ENCODE results near the gene GPATCH3. TPM values are rescaled to one million over a fixed set of nuclear protein-coding genes. Genes with fewer than 3 reads are reported as not detected.
A peak's percentile ranks its signal among the peaks of the same experiment; 100 is the strongest.
"Not testable (repeated sequence)": the region's sequence is repeated elsewhere in the genome, so short reads cannot be mapped to it uniquely, and the experiment has no call there.

GPATCH3 gene
- total RNA-seq: 19.9 and 20.4 TPM in 2 replicates
- long read RNA-seq, transcript GPATCH3-201 (7 exons, 2,123 nt): major isoform, 46 of 55 reads
- long read RNA-seq, partial matches to known transcripts: 0 of 55 reads
- long read RNA-seq, other reads (novel, unspliced or antisense): 9 of 55 reads

GRCh38 chr1:26900001-26900814 is at the start of gene GPATCH3:
GPATCH3 (minus strand) TSS chr1:26900467; CDS start chr1:26900442, 25 bp downstream.
- H3K27ac Mint-ChIP-seq (ENCODE audit: unreplicated experiment): peak within 1 kb of the TSS; percentile 95
- peaks cover 7% of the 10 kb centered on the region for H3K36me3 Mint-ChIP-seq (ENCODE audit: unreplicated experiment)
- DNase-seq (ENCODE audit: extremely low spot score, unreplicated experiment): peak; percentile 96
- H3K4me1 Mint-ChIP-seq (ENCODE audit: unreplicated experiment): peaks cover 24% of the 10 kb centered on the region
- TF ChIP-seq CTCF (IDR thresholded peaks at IDR 0.05): no peak
- H3K9me3 Mint-ChIP-seq (ENCODE audit: unreplicated experiment): no peaks in the 10 kb centered on the region
- H3K4me3 Mint-ChIP-seq (ENCODE audit: unreplicated experiment): peak within 1 kb of the TSS; percentile 97
- no peaks in the 10 kb centered on the region for H3K27me3 Mint-ChIP-seq (ENCODE audit: unreplicated experiment)

- Mint-ChIP-seq H3K4me3 (ENCODE audit: unreplicated experiment) (no peak overlapping the region), H3K4me1 (ENCODE audit: unreplicated experiment) (no peaks in the 10 kb centered on the region), H3K9me3 (ENCODE audit: unreplicated experiment) (no peaks in the 10 kb centered on the region), H3K27me3 (ENCODE audit: unreplicated experiment) (peaks cover 2% of the 10 kb centered on the region), H3K36me3 (ENCODE audit: unreplicated experiment) (peaks cover 16% of the 10 kb centered on the region), H3K27ac (ENCODE audit: unreplicated experiment) (no peak overlapping the region)
- TF ChIP-seq CTCF (IDR thresholded peaks at IDR 0.05): no peak
- no peak for DNase-seq (ENCODE audit: extremely low spot score, unreplicated experiment)
Observed at GRCh38 chr1:26949926-26950319, 49.7 kb upstream of the GPATCH3 start.

- H3K4me1 Mint-ChIP-seq (ENCODE audit: unreplicated experiment): no peaks in the 10 kb centered on the region
- H3K27me3 Mint-ChIP-seq (ENCODE audit: unreplicated experiment): peaks cover 2% of the 10 kb centered on the region
- no peak overlapping the region for H3K4me3 Mint-ChIP-seq (ENCODE audit: unreplicated experiment)
- H3K27ac Mint-ChIP-seq (ENCODE audit: unreplicated experiment): no peak overlapping the region
- peaks cover 17% of the 10 kb centered on the region for H3K36me3 Mint-ChIP-seq (ENCODE audit: unreplicated experiment)
- no peak for DNase-seq (ENCODE audit: extremely low spot score, unreplicated experiment)
- no peak for TF ChIP-seq CTCF (IDR thresholded peaks at IDR 0.05)
- no peaks in the 10 kb centered on the region for H3K9me3 Mint-ChIP-seq (ENCODE audit: unreplicated experiment)
Observed at GRCh38 chr1:26949266-26949925, 49.1 kb upstream of the GPATCH3 start.

GRCh38 chr1:26948725-26949057 is 48.4 kb upstream of the GPATCH3 start:
- H3K27me3 Mint-ChIP-seq (ENCODE audit: unreplicated experiment); H3K4me3 Mint-ChIP-seq (ENCODE audit: unreplicated experiment); DNase-seq (ENCODE audit: extremely low spot score, unreplicated experiment); H3K9me3 Mint-ChIP-seq (ENCODE audit: unreplicated experiment); H3K27ac Mint-ChIP-seq (ENCODE audit: unreplicated experiment); H3K4me1 Mint-ChIP-seq (ENCODE audit: unreplicated experiment): not testable (repeated sequence)
- H3K36me3 Mint-ChIP-seq (ENCODE audit: unreplicated experiment): peaks cover 17% of the 10 kb centered on the region

GRCh38 chr1:26946270-26946669 is 46.0 kb upstream of the GPATCH3 start:
- no peak for DNase-seq (ENCODE audit: extremely low spot score, unreplicated experiment)
- Mint-ChIP-seq H3K4me1 (ENCODE audit: unreplicated experiment) (no peaks in the 10 kb centered on the region), H3K27me3 (ENCODE audit: unreplicated experiment) (no peaks in the 10 kb centered on the region), H3K4me3 (ENCODE audit: unreplicated experiment) (no peak overlapping the region), H3K27ac (ENCODE audit: unreplicated experiment) (no peak overlapping the region), H3K9me3 (ENCODE audit: unreplicated experiment) (no peaks in the 10 kb centered on the region), H3K36me3 (ENCODE audit: unreplicated experiment) (peaks cover 30% of the 10 kb centered on the region)
- TF ChIP-seq CTCF (IDR thresholded peaks at IDR 0.05): no peak

All from osteocyte (in vitro differentiated cells).